ENCODE measurements around the gene IFTAP. TPM values are rescaled to one million over a fixed set of nuclear protein-coding genes. Genes with fewer than 3 reads are reported as not detected.
"Not testable (repeated sequence)": the region's sequence is repeated elsewhere in the genome, so short reads cannot be mapped to it uniquely, and the experiment has no call there.

Gene IFTAP
- total and polyA plus RNA-seq, 8 donors = 14.9 to 95.0 (median 29.9) TPM

DNA sequence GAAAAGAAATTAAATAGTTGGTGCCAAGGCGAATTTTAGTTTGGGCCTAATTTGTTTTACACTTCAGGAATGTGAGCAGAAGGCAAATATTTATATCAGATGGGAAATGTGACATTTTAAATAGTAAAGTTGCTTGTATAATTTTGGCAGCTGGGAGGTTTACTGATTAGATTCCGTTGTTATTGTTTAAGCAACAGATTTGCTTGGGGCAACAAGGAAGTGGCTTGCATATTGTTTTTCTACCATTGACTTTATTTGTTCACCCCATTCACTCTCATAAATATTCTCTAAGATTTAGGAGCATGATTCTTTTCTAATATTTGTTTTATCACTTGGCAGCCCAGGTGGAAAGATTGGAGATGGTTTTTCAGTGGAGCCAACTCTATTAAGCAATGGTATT is 44.3 kb downstream of the IFTAP start:
- Histone ChIP-seq H3K4me3 (no peak overlapping the region), H3K27ac (no peak overlapping the region), H3K4me1 (peaks cover 0 to 15% (median 14%) of the 10 kb centered on the region in 4 donors), H3K9me3 (no peaks in the 10 kb centered on the region), H3K36me3 (peaks cover 0 to 3% (median 0%) of the 10 kb centered on the region in 4 donors), H3K27me3 (no peaks in the 10 kb centered on the region)
- 15 to 44% (median 30%) methylated on average over 2 of the region's 2 CpGs for WGBS, 5 donors
- TF ChIP-seq POLR2AphosphoS5 (IDR thresholded peaks at IDR 0.05) = peak in 1 of 3 donors; percentile 7
- TF ChIP-seq, protein P1, sequence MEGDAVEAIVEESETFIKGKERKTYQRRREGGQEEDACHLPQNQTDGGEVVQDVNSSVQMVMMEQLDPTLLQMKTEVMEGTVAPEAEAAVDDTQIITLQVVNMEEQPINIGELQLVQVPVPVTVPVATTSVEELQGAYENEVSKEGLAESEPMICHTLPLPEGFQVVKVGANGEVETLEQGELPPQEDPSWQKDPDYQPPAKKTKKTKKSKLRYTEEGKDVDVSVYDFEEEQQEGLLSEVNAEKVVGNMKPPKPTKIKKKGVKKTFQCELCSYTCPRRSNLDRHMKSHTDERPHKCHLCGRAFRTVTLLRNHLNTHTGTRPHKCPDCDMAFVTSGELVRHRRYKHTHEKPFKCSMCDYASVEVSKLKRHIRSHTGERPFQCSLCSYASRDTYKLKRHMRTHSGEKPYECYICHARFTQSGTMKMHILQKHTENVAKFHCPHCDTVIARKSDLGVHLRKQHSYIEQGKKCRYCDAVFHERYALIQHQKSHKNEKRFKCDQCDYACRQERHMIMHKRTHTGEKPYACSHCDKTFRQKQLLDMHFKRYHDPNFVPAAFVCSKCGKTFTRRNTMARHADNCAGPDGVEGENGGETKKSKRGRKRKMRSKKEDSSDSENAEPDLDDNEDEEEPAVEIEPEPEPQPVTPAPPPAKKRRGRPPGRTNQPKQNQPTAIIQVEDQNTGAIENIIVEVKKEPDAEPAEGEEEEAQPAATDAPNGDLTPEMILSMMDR (IDR thresholded peaks at IDR 0.05) = no peak
- no peak for DNase-seq
- intact Hi-C loops (cut with DNase I; ENCODE audit: low total_unique reads) = no loop called here

DNA sequence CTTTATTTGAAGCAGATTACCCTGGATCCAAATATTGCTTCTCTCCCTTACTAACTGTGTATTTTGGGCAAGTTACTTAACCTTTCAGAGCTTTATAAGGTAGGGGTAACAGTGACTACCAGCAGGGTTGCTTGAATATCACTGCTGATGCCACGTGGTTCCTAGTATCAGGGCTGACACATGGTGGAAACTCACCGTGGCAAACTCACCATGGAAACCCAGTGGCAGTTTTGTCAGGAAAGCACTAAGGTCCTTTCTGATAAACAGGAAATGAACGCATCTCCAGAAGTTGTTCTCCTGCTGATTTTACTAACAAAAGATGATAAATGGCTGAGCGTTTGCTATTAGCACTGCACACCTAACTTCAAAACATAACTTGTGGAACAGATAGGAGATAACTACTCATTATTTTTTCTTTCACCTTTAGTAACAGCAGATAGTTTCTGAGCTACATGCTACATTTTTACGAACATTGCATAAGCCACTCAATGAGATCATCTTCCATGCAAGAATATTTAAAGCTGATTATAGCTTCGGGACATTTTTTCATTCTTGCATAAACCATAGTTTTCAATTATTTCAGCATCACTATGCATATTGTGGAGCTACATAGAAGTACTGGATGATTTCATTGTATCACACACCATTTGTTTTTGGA is 63.4 kb downstream of the IFTAP start:
- Histone ChIP-seq H3K4me1 (no peaks in the 10 kb centered on the region), H3K27ac (no peak overlapping the region), H3K27me3 (no peaks in the 10 kb centered on the region), H3K36me3 (peaks cover 0 to 20% (median 13%) of the 10 kb centered on the region in 4 donors), H3K9me3 (peaks cover 0 to 8% (median 2%) of the 10 kb centered on the region in 4 donors), H3K4me3 (no peak overlapping the region)
- TF ChIP-seq POLR2AphosphoS5 (IDR thresholded peaks at IDR 0.05) (no peak), POLR2A (IDR thresholded peaks at IDR 0.05) (no peak), EP300 (IDR thresholded peaks at IDR 0.05) (no peak)
- TF ChIP-seq, protein P1 (IDR thresholded peaks at IDR 0.05) = no peak
- intact Hi-C loops (cut with DNase I; ENCODE audit: low total_unique reads) = no loop called here
- WGBS, 5 donors = 70 to 77% (median 71%) methylated on average over 6 of the region's 6 CpGs
- DNase-seq = no peak

DNA sequence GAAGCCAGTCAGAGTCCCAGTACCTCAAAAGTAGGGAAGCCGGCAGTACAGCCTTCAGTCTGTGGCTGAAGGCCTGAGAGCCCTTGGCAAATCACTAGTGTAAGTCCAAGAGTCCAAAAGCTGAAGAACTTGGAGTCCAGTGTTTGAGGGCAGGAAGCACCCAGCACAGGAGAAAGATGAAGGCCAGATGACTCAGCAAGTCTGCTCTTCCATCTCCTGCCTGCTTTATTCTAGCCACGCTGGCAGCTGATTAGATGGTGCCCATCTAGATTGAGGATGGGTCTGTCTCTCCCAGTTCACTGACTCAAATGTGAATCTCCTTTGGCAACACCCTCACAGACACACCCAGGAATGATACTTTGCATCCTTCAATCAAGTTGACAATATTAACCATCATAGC is 67.1 kb downstream of the IFTAP start:
- H3K27ac ChIP-seq; H3K4me3 ChIP-seq; H3K4me1 ChIP-seq; H3K27me3 ChIP-seq; DNase-seq; intact Hi-C loops (cut with DNase I; ENCODE audit: low total_unique reads): not testable (repeated sequence)
- H3K9me3 ChIP-seq = peaks cover 0 to 12% (median 7%) of the 10 kb centered on the region in 4 donors
- peaks cover 0 to 20% (median 13%) of the 10 kb centered on the region in 4 donors for H3K36me3 ChIP-seq
- 91 to 97% (median 94%) methylated on average over 2 of the region's 2 CpGs for WGBS, 5 donors

DNA sequence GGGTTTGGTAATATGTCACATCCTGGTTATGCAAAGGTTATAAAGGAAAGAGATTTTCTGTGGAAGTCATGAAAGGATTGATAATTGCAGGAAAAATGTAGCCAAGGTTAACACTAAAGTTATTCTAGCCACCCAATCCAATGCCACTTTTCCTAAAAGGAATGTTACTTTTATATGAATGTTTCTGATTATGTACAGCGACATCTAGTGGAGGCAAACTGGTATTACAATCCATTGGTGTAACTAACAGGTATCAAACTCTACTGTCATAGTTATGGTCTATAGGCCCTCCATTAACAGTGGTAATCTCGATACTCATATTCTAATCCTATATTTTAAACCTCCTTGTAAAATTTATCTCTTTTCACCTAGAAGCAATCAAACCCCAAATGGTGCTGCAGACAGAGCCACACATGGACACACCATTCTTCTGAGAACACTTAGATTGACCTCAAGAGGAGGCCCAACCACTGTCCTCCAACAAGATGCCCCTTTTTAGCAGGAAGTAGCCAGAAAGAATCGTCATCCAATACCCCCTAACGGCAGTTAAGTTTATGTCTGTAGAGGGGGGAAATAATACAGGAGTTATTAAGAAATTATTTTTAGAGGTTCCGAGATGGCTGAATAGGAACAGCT is 78.6 kb downstream of the IFTAP start:
- TF ChIP-seq, protein P1 (IDR thresholded peaks at IDR 0.05) = peak in 5 of 7 experiments; percentile 65 to 87 (median 77)
- no peak for TF ChIP-seq POLR2A (IDR thresholded peaks at IDR 0.05)
- DNase-seq = peak in 1 of 2 donors; percentile 34
- 59 to 66% (median 62%) methylated on average over 5 of the region's 5 CpGs for WGBS, 5 donors
- Histone ChIP-seq H3K27ac (no peak overlapping the region), H3K36me3 (no peaks in the 10 kb centered on the region), H3K4me1 (no peaks in the 10 kb centered on the region), H3K9me3 (no peaks in the 10 kb centered on the region), H3K4me3 (no peak overlapping the region), H3K27me3 (no peaks in the 10 kb centered on the region)
- intact Hi-C loops (cut with DNase I; ENCODE audit: low total_unique reads) = loop anchor here (5.0 kb wide), 1 partner anchor 106 kb away; the partner anchor contains the start of gene RAG1

DNA sequence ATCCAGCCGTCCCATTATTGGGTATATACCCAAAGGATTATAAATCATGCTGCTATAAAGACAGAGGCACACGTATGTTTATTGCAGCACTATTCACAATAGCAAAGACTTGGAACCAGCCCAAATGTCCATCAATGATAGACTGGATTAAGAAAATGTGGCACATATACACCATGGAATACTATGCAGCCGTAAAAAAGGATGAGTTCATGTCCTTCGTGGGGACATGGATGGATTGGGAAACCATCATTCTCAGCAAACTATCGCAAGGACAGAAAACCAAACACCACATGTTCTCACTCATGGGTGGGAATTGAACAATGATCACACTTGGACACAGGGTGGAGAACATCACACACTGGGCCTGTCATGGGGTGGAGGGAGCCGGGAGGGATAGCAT is 85.2 kb downstream of the IFTAP start:
- DNase-seq; H3K9me3 ChIP-seq; H3K27ac ChIP-seq; intact Hi-C loops (cut with DNase I; ENCODE audit: low total_unique reads); H3K4me1 ChIP-seq; H3K36me3 ChIP-seq; H3K27me3 ChIP-seq; H3K4me3 ChIP-seq: not testable (repeated sequence)
- WGBS, 5 donors = 88 to 95% (median 93%) methylated on average over 6 of the region's 6 CpGs
